WTC11 (cell line): ENCODE results near the gene TMC7. TPM values are rescaled to one million over a fixed set of nuclear protein-coding genes. Genes with fewer than 3 reads are reported as not detected.

ENCODE experiments used
- ATAC-seq: fragments of 200-7000 bp; cut with Tn5 transposase; 2 replicates; pipeline ENCODE4 v1.10.0; 2021; ENCODE audit warnings: mild to moderate bottlenecking, moderate library complexity
- CTCF ChIA-PET: fragments of 300-600 bp; sonication (Branson Sonifier 250); formaldehyde crosslinking; loops from one replicate; lab custom pipeline; 2021; ENCODE audit warnings: antibody characterized with exemption; lab: Charles Lee
- POLR2A ChIA-PET: fragments of 350-600 bp; sonication (Branson Sonifier 250); formaldehyde crosslinking; loops from one replicate; lab custom pipeline; 2021; ENCODE audit warnings: antibody characterized with exemption; lab: Charles Lee
- DNase-seq: peaks from one replicate; pipeline ENCODE4 v3.0.0; 2021; ENCODE audit warnings: low spot score
- H3K27ac Mint-ChIP-seq: 2 replicates; pipeline ENCODE4 v1.8.0; 2021; ENCODE audit warnings: mixed read lengths
- H3K27me3 Mint-ChIP-seq: 2 replicates; pipeline ENCODE4 v1.8.0; 2021; ENCODE audit warnings: low read depth, mild to moderate bottlenecking, moderate library complexity, mixed read lengths
- H3K36me3 Mint-ChIP-seq: 2 replicates; pipeline ENCODE4 v1.8.0; 2021; ENCODE audit warnings: mixed read lengths
- H3K4me1 Mint-ChIP-seq: 2 replicates; pipeline ENCODE4 v1.8.0; 2022; ENCODE audit warnings: mixed read lengths
- H3K4me3 Mint-ChIP-seq: 2 replicates; pipeline ENCODE4 v1.8.0; 2021; ENCODE audit warnings: mild to moderate bottlenecking, moderate library complexity, mixed read lengths
- H3K9me3 Mint-ChIP-seq: 2 replicates; pipeline ENCODE4 v1.8.0; 2021; ENCODE audit warnings: mixed read lengths
- AFF4 ChIP-seq: sonication (generic); formaldehyde crosslinking; IDR thresholded peaks from 2 replicates; pipeline ENCODE4 v1.8.1; 2023; ENCODE audit warnings: mild to moderate bottlenecking, missing genetic modification reagents, borderline replicate concordance
- AR ChIP-seq: fragments of 250-450 bp; sonication (Bioruptor Pico); IDR thresholded peaks from 2 replicates; pipeline ENCODE4 v1.9.0; 2021; ENCODE audit warnings: mild to moderate bottlenecking
- CREB1 ChIP-seq: sonication (generic); formaldehyde crosslinking; IDR thresholded peaks from 2 replicates; pipeline ENCODE4 v1.8.0; 2023; ENCODE audit warnings: mild to moderate bottlenecking, missing genetic modification reagents
- GABPB1 ChIP-seq: sonication (generic); formaldehyde crosslinking; IDR thresholded peaks from 2 replicates; pipeline ENCODE4 v1.8.1; 2023; ENCODE audit warnings: mild to moderate bottlenecking, missing genetic modification reagents
- GTF2I ChIP-seq: fragments of 250-450 bp; sonication (Bioruptor Pico); conservative IDR thresholded peaks from 2 replicates; pipeline ENCODE4 v1.4.0; 2021; ENCODE audit warnings: mild to moderate bottlenecking
- HMGA2 ChIP-seq: fragments of 250-450 bp; sonication (Bioruptor Pico); IDR thresholded peaks from 2 replicates; pipeline ENCODE4 v1.4.0; 2021; ENCODE audit warnings: mild to moderate bottlenecking, moderate library complexity
- JUN ChIP-seq: sonication (generic); formaldehyde crosslinking; IDR thresholded peaks from 2 replicates; pipeline ENCODE4 v1.8.0; 2023; ENCODE audit warnings: mild to moderate bottlenecking, missing genetic modification reagents
- MAX ChIP-seq: sonication (generic); formaldehyde crosslinking; IDR thresholded peaks from 2 replicates; pipeline ENCODE4 v1.8.0; 2022; ENCODE audit warnings: mild to moderate bottlenecking, missing genetic modification reagents
- NFATC4 ChIP-seq: fragments of 250-450 bp; sonication (Bioruptor Pico); IDR thresholded peaks from 2 replicates; pipeline ENCODE4 v1.9.0; 2021; ENCODE audit warnings: mild to moderate bottlenecking
- NR2C2 ChIP-seq: sonication (generic); formaldehyde crosslinking; IDR thresholded peaks from 2 replicates; pipeline ENCODE4 v1.8.0; 2022; ENCODE audit warnings: mild to moderate bottlenecking, missing genetic modification reagents
- OVOL2 ChIP-seq: fragments of 250-450 bp; sonication (Bioruptor Pico); IDR thresholded peaks from 2 replicates; pipeline ENCODE4 v1.9.0; 2021; ENCODE audit warnings: mild to moderate bottlenecking, borderline replicate concordance
- PRRX2 ChIP-seq: fragments of 250-450 bp; sonication (Bioruptor Pico); IDR thresholded peaks from 2 replicates; pipeline ENCODE4 v1.8.0; 2021; ENCODE audit warnings: mild to moderate bottlenecking
- SMAD3 ChIP-seq: sonication (generic); formaldehyde crosslinking; IDR thresholded peaks from 2 replicates; pipeline ENCODE4 v1.8.0; 2022; ENCODE audit warnings: missing genetic modification reagents, mild to moderate bottlenecking, borderline replicate concordance
- SMAD4 ChIP-seq: sonication (generic); formaldehyde crosslinking; IDR thresholded peaks from 2 replicates; pipeline ENCODE4 v1.8.0; 2022; ENCODE audit warnings: mild to moderate bottlenecking, missing genetic modification reagents
- SOX15 ChIP-seq: fragments of 250-450 bp; sonication (Bioruptor Pico); IDR thresholded peaks from 2 replicates; pipeline ENCODE4 v1.9.0; 2021; ENCODE audit warnings: mild to moderate bottlenecking
- SP1 ChIP-seq: sonication (generic); formaldehyde crosslinking; conservative IDR thresholded peaks from 2 replicates; pipeline ENCODE4 v1.8.1; 2022; ENCODE audit warnings: missing genetic modification reagents
- TP53 ChIP-seq: sonication (generic); formaldehyde crosslinking; IDR thresholded peaks from 2 replicates; pipeline ENCODE4 v1.8.1; 2023; ENCODE audit warnings: mild to moderate bottlenecking, missing genetic modification reagents
- ZBTB21 ChIP-seq: sonication (generic); formaldehyde crosslinking; IDR thresholded peaks from 2 replicates; pipeline ENCODE4 v1.8.1; 2023; ENCODE audit warnings: mild to moderate bottlenecking, missing genetic modification reagents, borderline replicate concordance
- ZNF138 ChIP-seq: sonication (generic); formaldehyde crosslinking; conservative IDR thresholded peaks from 2 replicates; pipeline ENCODE4 v1.8.1; 2022; ENCODE audit warnings: mild to moderate bottlenecking, moderate library complexity, missing genetic modification reagents
- ZNF416 ChIP-seq: fragments of 250-450 bp; sonication (Bioruptor Pico); IDR thresholded peaks from 2 replicates; pipeline ENCODE4 v1.9.0; 2021; ENCODE audit warnings: mild to moderate bottlenecking, inconsistent platforms
- ZNF423 ChIP-seq: fragments of 250-450 bp; sonication (Bioruptor Pico); IDR thresholded peaks from 2 replicates; pipeline ENCODE4 v2.1.2; 2022; ENCODE audit warnings: mild to moderate bottlenecking, moderate library complexity
- total RNA-seq: library from RNA; stranded (reverse); gene quantifications from 3 replicates; pipeline ENCODE4 v1.2.3, GENCODE V29; 2021
- TF ChIP-seq, protein P1 (sequence below): sonication (generic); formaldehyde crosslinking; IDR thresholded peaks from 2 replicates; pipeline ENCODE4 v1.8.1; 2023; ENCODE audit warnings: mild to moderate bottlenecking, missing genetic modification reagents

TMC7 gene
- total RNA-seq, 1 experiment from 2014 or later = 2.5 TPM

GRCh38 chr16:19014461-19014860, 30.7 kb downstream of the TMC7 start:
- ATAC-seq (peak; percentile 65), DNase-seq (peak; percentile 32)
- Mint-ChIP-seq H3K4me3 (no peak overlapping the region), H3K4me1 (no peaks in the 10 kb centered on the region), H3K27me3 (no peaks in the 10 kb centered on the region; the same call in 1 of the 2 replicates), H3K9me3 (peaks cover 12% of the 10 kb centered on the region), H3K36me3 (peaks cover 12% of the 10 kb centered on the region), H3K27ac (peak overlapping the region; percentile 44; the same call in 1 of the 2 replicates)
- no peak for TF ChIP-seq ZBTB21 (CRISPR knock-in tag)
- no peak for TF ChIP-seq SMAD4 (CRISPR knock-in tag)
- no peak for TF ChIP-seq SP1
- no peak for TF ChIP-seq AR (CRISPR knock-in tag)
- no peak for TF ChIP-seq GABPB1
- TF ChIP-seq GTF2I (CRISPR knock-in tag) = no peak
- no peak for TF ChIP-seq SOX15 (CRISPR knock-in tag)
- no peak for TF ChIP-seq AFF4 (CRISPR knock-in tag)
- TF ChIP-seq ZNF416 (CRISPR knock-in tag) = no peak
- no peak for TF ChIP-seq ZNF138 (CRISPR knock-in tag)
- TF ChIP-seq TP53 (CRISPR knock-in tag) = no peak
- no peak for TF ChIP-seq CREB1 (CRISPR knock-in tag)
- TF ChIP-seq JUN (CRISPR knock-in tag) = no peak
- no peak for TF ChIP-seq NR2C2 (CRISPR knock-in tag)
- TF ChIP-seq SMAD3 (CRISPR knock-in tag) = no peak
- no peak for TF ChIP-seq OVOL2 (CRISPR knock-in tag)
- TF ChIP-seq, protein P1, sequence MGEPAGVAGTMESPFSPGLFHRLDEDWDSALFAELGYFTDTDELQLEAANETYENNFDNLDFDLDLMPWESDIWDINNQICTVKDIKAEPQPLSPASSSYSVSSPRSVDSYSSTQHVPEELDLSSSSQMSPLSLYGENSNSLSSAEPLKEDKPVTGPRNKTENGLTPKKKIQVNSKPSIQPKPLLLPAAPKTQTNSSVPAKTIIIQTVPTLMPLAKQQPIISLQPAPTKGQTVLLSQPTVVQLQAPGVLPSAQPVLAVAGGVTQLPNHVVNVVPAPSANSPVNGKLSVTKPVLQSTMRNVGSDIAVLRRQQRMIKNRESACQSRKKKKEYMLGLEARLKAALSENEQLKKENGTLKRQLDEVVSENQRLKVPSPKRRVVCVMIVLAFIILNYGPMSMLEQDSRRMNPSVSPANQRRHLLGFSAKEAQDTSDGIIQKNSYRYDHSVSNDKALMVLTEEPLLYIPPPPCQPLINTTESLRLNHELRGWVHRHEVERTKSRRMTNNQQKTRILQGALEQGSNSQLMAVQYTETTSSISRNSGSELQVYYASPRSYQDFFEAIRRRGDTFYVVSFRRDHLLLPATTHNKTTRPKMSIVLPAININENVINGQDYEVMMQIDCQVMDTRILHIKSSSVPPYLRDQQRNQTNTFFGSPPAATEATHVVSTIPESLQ (CRISPR knock-in tag) = no peak
- no peak for TF ChIP-seq NFATC4
- TF ChIP-seq MAX (CRISPR knock-in tag) = no peak
- CTCF ChIA-PET = interaction anchor here (0.7 kb wide), 1 partner anchor 31 kb away, joined by 6 read pairs; the partner anchor contains the start of gene TMC7
- POLR2A ChIA-PET = interaction anchor here (0.7 kb wide), 1 partner anchor 213 kb away, joined by 3 read pairs; the partner anchor contains the start of gene ARL6IP1

GRCh38 chr16:19017179-19017578, 33.4 kb downstream of the TMC7 start:
- TF ChIP-seq ZNF423 (CRISPR knock-in tag) = no peak
- TF ChIP-seq HMGA2 (CRISPR knock-in tag) = peak; percentile 100
- TF ChIP-seq PRRX2 = no peak
- H3K9me3 Mint-ChIP-seq = peaks cover 7% of the 10 kb centered on the region; the same call in 1 of the 2 replicates
- H3K36me3 Mint-ChIP-seq = peaks cover 7% of the 10 kb centered on the region; the same call in 1 of the 2 replicates
- DNase-seq = no peak
- no peak overlapping the region for H3K4me3 Mint-ChIP-seq
- ChIA-PET CTCF (interaction anchor here (0.7 kb wide), 1 partner anchor 72 kb away, joined by 5 read pairs; no protein-coding TSS in a partner anchor), POLR2A (no interaction called here)
- no peak for ATAC-seq
- no peaks in the 10 kb centered on the region for H3K27me3 Mint-ChIP-seq
- H3K27ac Mint-ChIP-seq = no peak overlapping the region
- no peaks in the 10 kb centered on the region for H3K4me1 Mint-ChIP-seq
